HEK293 (cell line): Measurements from ENCODE around the gene MAP6.

Experiments
- CTCF ChIA-PET: fragments of 350-600 bp; formaldehyde crosslinking; extraction: SDS; loops from one replicate; lab custom pipeline; 2021; ENCODE audit warnings: antibody characterized with exemption; lab: Yijun Ruan, JAX
- POLR2A ChIA-PET: fragments of 300-600 bp; formaldehyde crosslinking; extraction: SDS; loops from one replicate; lab custom pipeline; 2020; ENCODE audit warnings: antibody characterized with exemption, inconsistent platforms; lab: Yijun Ruan, JAX
- H3K27ac ChIP-seq: fragments of 200-500 bp; sonication (Bioruptor generic); 2 replicates; pipeline ENCODE4 v1.5.1; 2014; ENCODE audit warnings: low read depth, low read length, control low read depth, inconsistent platforms; ENCODE audit errors: extremely low read depth
- H3K36me3 ChIP-seq, 2 experiments: fragments of 200-500 bp in 1 of 2; sonication (Bioruptor generic) in 1 of 2; 1 replicate in 1 of 2; 2 replicates in 1 of 2; pipeline ENCODE4 v1.5.1; 2014 to 2017; ENCODE audit warnings: inconsistent platforms in 2 of 2, low read length in 2 of 2; ENCODE audit not compliant: control insufficient read depth in 2 of 2, insufficient read depth in 1 of 2
- H3K4me1 ChIP-seq: fragments of 200-500 bp; sonication (Bioruptor generic); 2 replicates; pipeline ENCODE4 v1.5.1; 2014; ENCODE audit warnings: mild to moderate bottlenecking, low read length, inconsistent platforms; ENCODE audit not compliant: control insufficient read depth, insufficient read depth
- H3K4me3 ChIP-seq: 2 replicates; pipeline ENCODE4 v1.5.1; 2011; ENCODE audit warnings: low read depth, mild to moderate bottlenecking, control low read depth, low read length, moderate library complexity
- H3K9me3 ChIP-seq: fragments of 200-500 bp; sonication (Bioruptor generic); 2 replicates; pipeline ENCODE4 v1.5.1; 2014; ENCODE audit warnings: low read depth, low read length, inconsistent platforms; ENCODE audit not compliant: control insufficient read depth, insufficient read depth
- EGR2 ChIP-seq: fragments of 450-650 bp; formaldehyde crosslinking; IDR thresholded peaks from 2 replicates; pipeline ENCODE4 v1.5.1; 2016; ENCODE audit warnings: low read depth, missing biosample characterization, missing genetic modification characterization
- KLF8 ChIP-seq: fragments of 450-650 bp; formaldehyde crosslinking; IDR thresholded peaks from 2 replicates; pipeline ENCODE4 v1.5.1; 2016; ENCODE audit warnings: missing biosample characterization, missing genetic modification characterization
- ZBTB1 ChIP-seq: fragments of 450-650 bp; formaldehyde crosslinking; IDR thresholded peaks from 2 replicates; pipeline ENCODE4 v1.5.1; 2016; ENCODE audit warnings: missing biosample characterization, missing genetic modification characterization
- ZNF16 ChIP-seq: fragments of 450-650 bp; formaldehyde crosslinking; IDR thresholded peaks from 2 replicates; pipeline ENCODE4 v1.5.1; 2016; ENCODE audit warnings: low read depth, missing biosample characterization, missing genetic modification characterization
- ZNF174 ChIP-seq: fragments of 450-650 bp; formaldehyde crosslinking; IDR thresholded peaks from 2 replicates; pipeline ENCODE4 v1.5.0; 2017; ENCODE audit warnings: missing biosample characterization, mild to moderate bottlenecking, missing genetic modification characterization
- ZNF2 ChIP-seq: fragments of 450-650 bp; formaldehyde crosslinking; IDR thresholded peaks from 2 replicates; pipeline ENCODE4 v1.5.1; 2016; ENCODE audit warnings: missing biosample characterization, missing genetic modification characterization
- ZNF221 ChIP-seq: fragments of 450-650 bp; formaldehyde crosslinking; IDR thresholded peaks from 2 replicates; pipeline ENCODE4 v1.5.1; 2017; ENCODE audit warnings: missing biosample characterization, missing genetic modification characterization, borderline replicate concordance
- ZNF23 ChIP-seq: fragments of 450-650 bp; formaldehyde crosslinking; IDR thresholded peaks from 2 replicates; pipeline ENCODE4 v1.5.1; 2016; ENCODE audit warnings: missing biosample characterization, missing genetic modification characterization, borderline replicate concordance
- ZNF24 ChIP-seq: fragments of 450-650 bp; formaldehyde crosslinking; IDR thresholded peaks from 2 replicates; pipeline ENCODE4 v1.5.1; 2016; ENCODE audit warnings: missing biosample characterization, missing genetic modification characterization
- ZNF302 ChIP-seq: fragments of 450-650 bp; formaldehyde crosslinking; IDR thresholded peaks from 2 replicates; pipeline ENCODE4 v1.5.1; 2016; ENCODE audit warnings: missing biosample characterization, missing genetic modification characterization, low read depth
- ZNF335 ChIP-seq: fragments of 450-650 bp; formaldehyde crosslinking; conservative IDR thresholded peaks from 2 replicates; pipeline ENCODE4 v1.5.1; 2016; ENCODE audit warnings: missing biosample characterization, missing genetic modification characterization
- ZNF391 ChIP-seq: fragments of 450-650 bp; formaldehyde crosslinking; IDR thresholded peaks from 2 replicates; pipeline ENCODE4 v1.5.1; 2016; ENCODE audit warnings: low read depth, missing biosample characterization, missing genetic modification characterization, borderline replicate concordance
- ZNF394 ChIP-seq: fragments of 450-650 bp; formaldehyde crosslinking; IDR thresholded peaks from 2 replicates; pipeline ENCODE4 v1.5.1; 2016; ENCODE audit warnings: missing biosample characterization, missing genetic modification characterization, mild to moderate bottlenecking, moderate library complexity, borderline replicate concordance
- ZNF404 ChIP-seq: fragments of 450-650 bp; formaldehyde crosslinking; IDR thresholded peaks from 2 replicates; pipeline ENCODE4 v1.5.1; 2017; ENCODE audit warnings: missing biosample characterization, missing genetic modification characterization
- ZNF530 ChIP-seq: fragments of 450-650 bp; formaldehyde crosslinking; IDR thresholded peaks from 2 replicates; pipeline ENCODE4 v1.5.1; 2016; ENCODE audit warnings: low read depth, missing biosample characterization, missing genetic modification characterization
- ZNF544 ChIP-seq: fragments of 450-650 bp; formaldehyde crosslinking; IDR thresholded peaks from 2 replicates; pipeline ENCODE4 v1.5.0; 2017; ENCODE audit warnings: missing biosample characterization, missing genetic modification characterization
- ZNF558 ChIP-seq: fragments of 450-650 bp; formaldehyde crosslinking; IDR thresholded peaks from 2 replicates; pipeline ENCODE4 v1.5.1; 2016; ENCODE audit warnings: missing biosample characterization, missing genetic modification characterization
- ZNF571 ChIP-seq: fragments of 450-650 bp; formaldehyde crosslinking; IDR thresholded peaks from 2 replicates; pipeline ENCODE4 v1.5.0; 2017; ENCODE audit warnings: missing biosample characterization, missing genetic modification characterization
- ZNF768 ChIP-seq: fragments of 450-650 bp; formaldehyde crosslinking; IDR thresholded peaks from 2 replicates; pipeline ENCODE4 v1.5.1; 2018; ENCODE audit warnings: missing biosample characterization, mild to moderate bottlenecking, missing genetic modification characterization
- ZNF830 ChIP-seq: fragments of 450-650 bp; IDR thresholded peaks from 2 replicates; pipeline ENCODE4 v1.5.0; 2018; ENCODE audit warnings: missing biosample characterization, missing genetic modification characterization, low read depth, mild to moderate bottlenecking, moderate library complexity
- ZSCAN30 ChIP-seq: fragments of 450-650 bp; IDR thresholded peaks from 2 replicates; pipeline ENCODE4 v1.5.1; 2018; ENCODE audit warnings: missing biosample characterization, mild to moderate bottlenecking, missing genetic modification characterization, moderate library complexity
- TF ChIP-seq, protein P1 (sequence below): fragments of 450-650 bp; formaldehyde crosslinking; IDR thresholded peaks from 2 replicates; pipeline ENCODE4 v1.5.1; 2016; ENCODE audit warnings: missing biosample characterization, missing genetic modification characterization
- TF ChIP-seq, protein P2 (sequence below): fragments of 450-650 bp; formaldehyde crosslinking; IDR thresholded peaks from 2 replicates; pipeline ENCODE4 v1.5.1; 2016; ENCODE audit warnings: missing biosample characterization, missing genetic modification characterization
- TF ChIP-seq, protein P3 (sequence below): fragments of 450-650 bp; formaldehyde crosslinking; IDR thresholded peaks from 2 replicates; pipeline ENCODE4 v1.5.1; 2016; ENCODE audit warnings: missing biosample characterization, missing genetic modification characterization

The MAP6 gene

DNA sequence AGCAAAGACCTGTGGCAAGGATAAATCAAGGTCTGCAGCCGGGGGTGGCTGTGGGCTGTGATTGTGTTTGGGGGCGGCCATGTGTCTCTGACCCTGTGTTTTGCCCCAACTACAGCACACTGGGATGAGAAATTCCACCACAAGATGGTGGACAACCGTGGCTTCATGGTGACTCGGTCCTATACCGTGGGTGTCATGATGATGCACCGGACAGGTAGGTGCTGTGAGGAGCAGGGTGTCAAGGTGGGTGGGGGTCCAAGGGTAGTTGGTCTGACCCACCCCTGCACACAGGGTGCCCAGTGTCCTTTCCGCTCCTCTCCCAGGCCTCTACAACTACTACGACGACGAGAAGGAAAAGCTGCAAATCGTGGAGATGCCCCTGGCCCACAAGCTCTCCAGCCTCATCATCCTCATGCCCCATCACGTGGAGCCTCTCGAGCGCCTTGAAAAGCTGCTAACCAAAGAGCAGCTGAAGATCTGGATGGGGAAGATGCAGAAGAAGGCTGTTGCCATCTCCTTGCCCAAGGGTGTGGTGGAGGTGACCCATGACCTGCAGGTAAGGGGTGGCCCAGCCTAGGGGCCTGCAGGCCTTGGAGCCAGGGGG, 100.1 kb downstream of the MAP6 start (continued):
- TF ChIP-seq ZNF558 (no peak), ZNF830 (tag by site-specific recombination) (no peak), ZNF335 (tag by site-specific recombination) (no peak), ZNF391 (tag by site-specific recombination) (no peak), ZNF23 (tag by site-specific recombination) (no peak)
- TF ChIP-seq, protein P1, sequence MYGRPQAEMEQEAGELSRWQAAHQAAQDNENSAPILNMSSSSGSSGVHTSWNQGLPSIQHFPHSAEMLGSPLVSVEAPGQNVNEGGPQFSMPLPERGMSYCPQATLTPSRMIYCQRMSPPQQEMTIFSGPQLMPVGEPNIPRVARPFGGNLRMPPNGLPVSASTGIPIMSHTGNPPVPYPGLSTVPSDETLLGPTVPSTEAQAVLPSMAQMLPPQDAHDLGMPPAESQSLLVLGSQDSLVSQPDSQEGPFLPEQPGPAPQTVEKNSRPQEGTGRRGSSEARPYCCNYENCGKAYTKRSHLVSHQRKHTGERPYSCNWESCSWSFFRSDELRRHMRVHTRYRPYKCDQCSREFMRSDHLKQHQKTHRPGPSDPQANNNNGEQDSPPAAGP, result no peak
- TF ChIP-seq, protein P2, sequence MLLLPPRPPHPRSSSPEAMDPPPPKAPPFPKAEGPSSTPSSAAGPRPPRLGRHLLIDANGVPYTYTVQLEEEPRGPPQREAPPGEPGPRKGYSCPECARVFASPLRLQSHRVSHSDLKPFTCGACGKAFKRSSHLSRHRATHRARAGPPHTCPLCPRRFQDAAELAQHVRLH (tag by site-specific recombination), result no peak

DNA sequence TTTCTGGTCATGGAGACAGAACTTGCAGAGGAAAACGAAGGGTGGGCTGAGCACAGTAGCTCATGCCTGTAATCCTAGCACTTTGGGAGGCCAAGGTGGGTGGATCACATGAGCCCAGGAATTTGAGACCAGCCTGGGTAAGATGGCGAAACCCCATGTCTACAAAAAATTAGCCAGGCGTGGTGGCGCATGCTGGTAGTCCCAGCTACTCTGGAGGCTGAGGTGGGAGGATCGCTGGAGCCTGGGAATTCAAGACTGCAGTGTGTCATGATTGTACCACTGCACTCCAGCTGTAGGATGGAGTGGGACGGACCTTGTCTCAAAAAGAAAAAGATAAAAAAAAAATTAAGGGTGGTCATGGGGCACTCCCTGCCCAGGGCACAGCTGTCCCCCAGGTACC, 100.9 kb downstream of the MAP6 start:
- H3K4me3 ChIP-seq, result no peak overlapping the region
- no peak overlapping the region for H3K27ac ChIP-seq
- TF ChIP-seq ZNF768 (tag by site-specific recombination), result no peak
- 0 out of 2 replicates have a peak, but pooled peaks have one; percentile 6 for TF ChIP-seq EGR2 (tag by site-specific recombination)
- POLR2A ChIA-PET, result interaction anchor here (1.4 kb wide), 1 partner anchor 14 kb away, joined by 4 read pairs; no protein-coding TSS in a partner anchor
- H3K36me3 ChIP-seq, result peaks cover 0 to 89% of the 10 kb centered on the region in 2 experiments; a peak in 2 of 3 replicates
- no peaks in the 10 kb centered on the region for H3K4me1 ChIP-seq
- no peaks in the 10 kb centered on the region for H3K9me3 ChIP-seq
- CTCF ChIA-PET, result interaction anchor here (0.5 kb wide), 1 partner anchor 14 kb away, joined by 3 read pairs; no protein-coding TSS in a partner anchor

DNA sequence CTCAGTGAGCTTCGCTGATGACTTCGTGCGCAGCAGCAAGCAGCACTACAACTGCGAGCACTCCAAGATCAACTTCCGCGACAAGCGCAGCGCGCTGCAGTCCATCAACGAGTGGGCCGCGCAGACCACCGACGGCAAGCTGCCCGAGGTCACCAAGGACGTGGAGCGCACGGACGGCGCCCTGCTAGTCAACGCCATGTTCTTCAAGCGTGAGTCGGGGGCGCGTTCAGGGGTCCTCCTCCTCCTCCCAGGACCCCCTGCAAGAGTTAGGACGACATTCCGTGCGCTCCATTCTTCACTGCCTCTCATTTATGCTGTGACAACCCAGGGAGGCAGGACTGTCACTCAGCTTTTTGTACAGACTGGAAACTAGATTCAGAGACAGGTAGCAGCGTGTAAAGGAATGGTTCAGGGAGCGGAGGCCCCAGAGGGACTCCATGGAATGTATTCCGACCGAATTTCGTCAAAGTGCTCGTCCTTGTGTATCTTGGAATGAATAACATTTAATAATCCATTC, 102.0 kb downstream of the MAP6 start:
- ChIA-PET CTCF (interaction anchor here (0.6 kb wide), 1 partner anchor 158 kb away, joined by 3 read pairs; no protein-coding TSS in a partner anchor), POLR2A (interaction anchor here (0.8 to 1.4 kb wide), 2 partner anchors 9 to 13 kb away, joined by 3 to 4 read pairs; no protein-coding TSS in a partner anchor)
- Histone ChIP-seq H3K36me3 (peaks cover 0 to 77% of the 10 kb centered on the region in 2 experiments; a peak in 2 of 3 replicates), H3K27ac (no peak overlapping the region)
- no peak for TF ChIP-seq ZNF394 (tag by site-specific recombination)
- TF ChIP-seq, all 188 proteins: peak for 0
- Histone ChIP-seq H3K4me3 (no peak overlapping the region), H3K4me1 (no peaks in the 10 kb centered on the region), H3K9me3 (no peaks in the 10 kb centered on the region)

DNA sequence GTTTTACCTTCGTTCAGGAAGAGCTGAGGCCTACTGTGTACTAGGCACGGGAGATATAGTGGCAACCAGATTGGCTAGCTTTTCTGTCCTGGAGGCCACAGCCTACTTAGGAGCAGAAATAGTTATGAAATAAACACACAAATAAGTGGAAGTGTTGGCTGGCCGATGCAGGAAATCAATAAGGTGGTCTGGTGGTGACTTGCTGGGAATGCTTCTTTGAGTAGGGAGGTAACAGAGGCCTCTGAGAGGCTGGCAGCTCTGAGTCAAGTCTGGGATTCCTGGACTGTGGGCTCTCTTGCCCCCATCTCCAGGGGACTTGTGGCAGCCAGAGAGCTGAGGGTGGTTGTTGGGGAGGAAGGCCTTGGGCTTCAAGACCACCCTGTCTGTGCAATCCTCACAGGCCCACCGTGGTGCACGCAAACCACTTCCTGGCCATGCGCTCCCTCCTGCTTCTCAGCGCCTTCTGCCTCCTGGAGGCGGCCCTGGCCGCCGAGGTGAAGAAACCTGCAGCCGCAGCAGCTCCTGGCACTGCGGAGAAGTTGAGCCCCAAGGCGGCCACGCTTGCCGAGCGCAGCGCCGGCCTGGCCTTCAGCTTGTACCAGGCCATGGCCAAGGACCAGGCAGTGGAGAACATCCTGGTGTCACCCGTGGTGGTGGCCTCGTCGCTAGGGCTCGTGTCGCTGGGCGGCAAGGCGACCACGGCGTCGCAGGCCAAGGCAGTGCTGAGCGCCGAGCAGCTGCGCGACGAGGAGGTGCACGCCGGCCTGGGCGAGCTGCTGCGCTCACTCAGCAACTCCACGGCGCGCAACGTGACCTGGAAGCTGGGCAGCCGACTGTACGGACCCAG, 102.7 kb downstream of the MAP6 start:
- Histone ChIP-seq H3K4me1 (no peaks in the 10 kb centered on the region), H3K36me3 (peaks cover 0 to 70% of the 10 kb centered on the region in 2 experiments; a peak in 2 of 3 replicates), H3K9me3 (no peaks in the 10 kb centered on the region), H3K4me3 (no peak overlapping the region), H3K27ac (no peak overlapping the region)
- ChIA-PET POLR2A (interaction anchor here (0.6 to 1.3 kb wide), 3 partner anchors 8 to 79 kb away, joined by 3 to 7 read pairs (median 5); no protein-coding TSS in a partner anchor), CTCF (interaction anchor here (0.5 to 1.6 kb wide), 3 partner anchors 10 to 94 kb away, joined by 4 to 15 read pairs (median 6); no protein-coding TSS in a partner anchor)
- TF ChIP-seq ZNF302 (tag by site-specific recombination), result no peak
- no peak for TF ChIP-seq ZNF544 (tag by site-specific recombination)
- no peak for TF ChIP-seq ZNF16 (tag by site-specific recombination)
- TF ChIP-seq ZNF221 (tag by site-specific recombination), result no peak
- TF ChIP-seq ZNF404, result no peak
- TF ChIP-seq ZNF174 (tag by site-specific recombination), result no peak
- TF ChIP-seq, protein P3, sequence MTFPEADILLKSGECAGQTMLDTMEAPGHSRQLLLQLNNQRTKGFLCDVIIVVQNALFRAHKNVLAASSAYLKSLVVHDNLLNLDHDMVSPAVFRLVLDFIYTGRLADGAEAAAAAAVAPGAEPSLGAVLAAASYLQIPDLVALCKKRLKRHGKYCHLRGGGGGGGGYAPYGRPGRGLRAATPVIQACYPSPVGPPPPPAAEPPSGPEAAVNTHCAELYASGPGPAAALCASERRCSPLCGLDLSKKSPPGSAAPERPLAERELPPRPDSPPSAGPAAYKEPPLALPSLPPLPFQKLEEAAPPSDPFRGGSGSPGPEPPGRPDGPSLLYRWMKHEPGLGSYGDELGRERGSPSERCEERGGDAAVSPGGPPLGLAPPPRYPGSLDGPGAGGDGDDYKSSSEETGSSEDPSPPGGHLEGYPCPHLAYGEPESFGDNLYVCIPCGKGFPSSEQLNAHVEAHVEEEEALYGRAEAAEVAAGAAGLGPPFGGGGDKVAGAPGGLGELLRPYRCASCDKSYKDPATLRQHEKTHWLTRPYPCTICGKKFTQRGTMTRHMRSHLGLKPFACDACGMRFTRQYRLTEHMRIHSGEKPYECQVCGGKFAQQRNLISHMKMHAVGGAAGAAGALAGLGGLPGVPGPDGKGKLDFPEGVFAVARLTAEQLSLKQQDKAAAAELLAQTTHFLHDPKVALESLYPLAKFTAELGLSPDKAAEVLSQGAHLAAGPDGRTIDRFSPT (tag by site-specific recombination), result no peak
- TF ChIP-seq ZNF24 (tag by site-specific recombination), result no peak
- TF ChIP-seq ZBTB1, result no peak
- TF ChIP-seq ZSCAN30 (tag by site-specific recombination), result no peak
- TF ChIP-seq ZNF2 (tag by site-specific recombination), result no peak
- no peak for TF ChIP-seq ZNF571 (tag by site-specific recombination)
- TF ChIP-seq ZNF391 (tag by site-specific recombination), result no peak
- no peak for TF ChIP-seq KLF8 (tag by site-specific recombination)
- no peak for TF ChIP-seq ZNF530
